Osteoblast (primary cell): ENCODE results near the gene TTLL13. TPM values are rescaled to one million over a fixed set of nuclear protein-coding genes. Genes with fewer than 3 reads are reported as not detected.

Experiments
- DNase-seq: peaks from one replicate; pipeline ENCODE4 v3.0.0; 2011; ENCODE audit warnings: low spot score, mixed read lengths; ENCODE audit not compliant: insufficient read length; ENCODE audit errors: missing footprints
- H2AFZ ChIP-seq: 2 replicates; pipeline ENCODE4 v1.6.0; 2011; ENCODE audit warnings: mild to moderate bottlenecking, low read length
- H3K27ac ChIP-seq: 2 replicates; pipeline ENCODE4 v1.5.1; 2011; ENCODE audit warnings: mild to moderate bottlenecking, low read depth, low read length, moderate library complexity
- H3K27me3 ChIP-seq: 2 replicates; pipeline ENCODE4 v1.6.0; 2012; ENCODE audit warnings: mild to moderate bottlenecking, control low read depth, inconsistent platforms, low read length, moderate library complexity; ENCODE audit not compliant: insufficient read depth
- H3K36me3 ChIP-seq: 2 replicates; pipeline ENCODE4 v1.5.1; 2011; ENCODE audit warnings: mild to moderate bottlenecking, low read length, control low read depth, moderate library complexity; ENCODE audit not compliant: insufficient read depth
- H3K4me1 ChIP-seq: 2 replicates; pipeline ENCODE4 v1.5.1; 2011; ENCODE audit warnings: mild to moderate bottlenecking, low read length, control low read depth, moderate library complexity; ENCODE audit not compliant: insufficient read depth
- H3K4me2 ChIP-seq: 2 replicates; pipeline ENCODE4 v1.6.0; 2011; ENCODE audit warnings: mild to moderate bottlenecking, low read length; ENCODE audit not compliant: insufficient read depth
- H3K4me3 ChIP-seq: fragments of 200-600 bp; sonication (generic); 3 replicates; pipeline ENCODE4 v1.5.1; 2012; ENCODE audit warnings: mild to moderate bottlenecking, low read length, inconsistent platforms; ENCODE audit not compliant: insufficient read depth
- H3K79me2 ChIP-seq: 2 replicates; pipeline ENCODE4 v1.6.0; 2012; ENCODE audit warnings: mild to moderate bottlenecking, low read length, control low read depth, inconsistent platforms; ENCODE audit not compliant: insufficient read depth
- H3K9me3 ChIP-seq: 2 replicates; pipeline ENCODE4 v1.5.1; 2011; ENCODE audit warnings: low read depth, low read length, control low read depth
- H4K20me1 ChIP-seq: 2 replicates; pipeline ENCODE4 v1.6.0; 2012; ENCODE audit warnings: mild to moderate bottlenecking, low read length, control low read depth; ENCODE audit not compliant: insufficient read depth
- total RNA-seq: library from RNA; depleted of rRNA; stranded (reverse); fragments of >200 nt; gene quantifications from 2 replicates; pipeline ENCODE4 v1.2.3, GENCODE V29; 2012
- TF ChIP-seq, protein P1 (sequence below): IDR thresholded peaks from 2 replicates; pipeline ENCODE4 v1.5.1; 2011; ENCODE audit warnings: mild to moderate bottlenecking, low read depth, low read length, moderate library complexity; ENCODE audit errors: extremely low read depth

TTLL13 gene
- total RNA-seq, 1 donor = under 0.01 TPM

DNA sequence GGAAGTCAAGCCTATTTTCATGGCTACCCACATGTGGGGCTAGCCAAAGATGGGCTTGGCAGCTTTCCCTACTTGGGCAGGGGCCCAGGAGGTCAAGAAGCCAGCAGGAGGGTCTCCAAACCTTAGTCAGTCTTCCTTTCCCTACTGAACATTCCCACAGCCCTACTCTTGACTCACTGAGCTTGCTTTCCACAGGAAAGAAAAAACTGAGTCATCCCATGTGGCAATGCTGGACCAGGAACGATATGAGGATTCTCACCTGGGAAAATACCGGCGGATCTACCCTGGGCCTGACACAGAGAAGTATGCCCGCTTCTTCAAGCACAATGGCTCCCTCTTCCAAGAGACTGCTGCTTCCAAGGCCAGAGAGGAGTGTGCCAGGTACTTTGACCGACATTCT, 12.5 kb downstream of the TTLL13 start:
- Histone ChIP-seq H3K4me1 (peaks cover 26% of the 10 kb centered on the region), H3K27ac (peak overlapping the region; percentile 27), H3K4me3 (no peak overlapping the region), H3K36me3 (no peaks in the 10 kb centered on the region), H3K4me2 (peak overlapping the region; percentile 16), H4K20me1 (no peaks in the 10 kb centered on the region), H3K79me2 (peaks cover 12% of the 10 kb centered on the region), H3K9me3 (no peaks in the 10 kb centered on the region), H3K27me3 (no peaks in the 10 kb centered on the region), H2AFZ (no peak overlapping the region)
- DNase-seq = peak; percentile 36
- TF ChIP-seq, protein P1, sequence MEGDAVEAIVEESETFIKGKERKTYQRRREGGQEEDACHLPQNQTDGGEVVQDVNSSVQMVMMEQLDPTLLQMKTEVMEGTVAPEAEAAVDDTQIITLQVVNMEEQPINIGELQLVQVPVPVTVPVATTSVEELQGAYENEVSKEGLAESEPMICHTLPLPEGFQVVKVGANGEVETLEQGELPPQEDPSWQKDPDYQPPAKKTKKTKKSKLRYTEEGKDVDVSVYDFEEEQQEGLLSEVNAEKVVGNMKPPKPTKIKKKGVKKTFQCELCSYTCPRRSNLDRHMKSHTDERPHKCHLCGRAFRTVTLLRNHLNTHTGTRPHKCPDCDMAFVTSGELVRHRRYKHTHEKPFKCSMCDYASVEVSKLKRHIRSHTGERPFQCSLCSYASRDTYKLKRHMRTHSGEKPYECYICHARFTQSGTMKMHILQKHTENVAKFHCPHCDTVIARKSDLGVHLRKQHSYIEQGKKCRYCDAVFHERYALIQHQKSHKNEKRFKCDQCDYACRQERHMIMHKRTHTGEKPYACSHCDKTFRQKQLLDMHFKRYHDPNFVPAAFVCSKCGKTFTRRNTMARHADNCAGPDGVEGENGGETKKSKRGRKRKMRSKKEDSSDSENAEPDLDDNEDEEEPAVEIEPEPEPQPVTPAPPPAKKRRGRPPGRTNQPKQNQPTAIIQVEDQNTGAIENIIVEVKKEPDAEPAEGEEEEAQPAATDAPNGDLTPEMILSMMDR = no peak

DNA sequence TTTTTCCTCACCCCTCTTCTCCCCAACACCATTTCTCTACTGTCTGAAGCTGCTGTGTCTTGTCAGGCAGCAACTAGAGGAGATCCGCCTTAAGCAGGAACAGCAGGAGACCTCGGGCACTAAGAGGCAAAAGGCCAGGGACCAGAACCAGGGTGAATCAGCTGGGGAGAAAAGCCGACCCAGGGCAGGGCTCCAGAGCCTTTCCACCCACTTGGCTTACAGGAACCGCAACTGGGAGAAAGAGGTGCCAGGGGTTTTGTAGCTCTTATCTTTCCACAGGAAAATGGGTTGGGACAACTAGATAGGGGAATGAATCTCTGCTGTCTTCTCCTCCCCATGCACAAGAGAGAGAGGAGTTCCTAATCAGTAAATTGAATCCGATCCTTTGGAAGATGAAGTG, 13.1 kb downstream of the TTLL13 start:
- peaks cover 32% of the 10 kb centered on the region for H3K4me1 ChIP-seq
- no peaks in the 10 kb centered on the region for H3K27me3 ChIP-seq
- no peaks in the 10 kb centered on the region for H3K9me3 ChIP-seq
- DNase-seq = no peak
- H2AFZ ChIP-seq = no peak overlapping the region
- H3K4me2 ChIP-seq = peak overlapping the region; percentile 16
- H4K20me1 ChIP-seq = peaks cover 5% of the 10 kb centered on the region
- H3K36me3 ChIP-seq = peaks cover 4% of the 10 kb centered on the region
- TF ChIP-seq, protein P1 = no peak
- H3K79me2 ChIP-seq = peaks cover 19% of the 10 kb centered on the region
- H3K27ac ChIP-seq = peak overlapping the region; percentile 27
- H3K4me3 ChIP-seq = no peak overlapping the region

DNA sequence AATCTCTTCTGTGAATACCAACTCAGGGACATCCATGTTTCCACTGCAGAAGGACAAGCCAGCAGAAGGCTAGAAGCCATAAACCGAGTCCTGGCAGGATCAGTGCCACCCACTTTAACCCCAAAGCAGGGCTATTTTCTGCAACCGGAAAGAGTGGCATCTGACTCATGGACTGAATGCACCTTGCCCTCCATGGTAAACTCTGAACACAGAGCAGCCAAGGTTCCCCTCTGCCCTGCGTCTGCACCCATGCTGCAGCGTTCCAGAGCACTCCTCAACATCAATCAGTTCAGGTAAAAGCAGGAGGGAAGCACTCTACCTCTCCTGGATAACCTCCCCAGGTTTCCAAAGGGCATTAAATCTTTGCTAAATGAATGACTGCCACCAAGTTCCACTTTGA, 15.3 kb downstream of the TTLL13 start:
- Histone ChIP-seq H3K9me3 (no peaks in the 10 kb centered on the region), H3K4me2 (peak overlapping the region; percentile 96), H3K27me3 (no peaks in the 10 kb centered on the region), H2AFZ (peak overlapping the region; percentile 98), H3K79me2 (peaks cover 37% of the 10 kb centered on the region), H3K4me1 (peaks cover 36% of the 10 kb centered on the region), H3K27ac (peak overlapping the region; percentile 93), H3K4me3 (peak overlapping the region; percentile 95), H4K20me1 (peaks cover 14% of the 10 kb centered on the region), H3K36me3 (peaks cover 14% of the 10 kb centered on the region)
- TF ChIP-seq, protein P1 = no peak
- peak; percentile 51 for DNase-seq

DNA sequence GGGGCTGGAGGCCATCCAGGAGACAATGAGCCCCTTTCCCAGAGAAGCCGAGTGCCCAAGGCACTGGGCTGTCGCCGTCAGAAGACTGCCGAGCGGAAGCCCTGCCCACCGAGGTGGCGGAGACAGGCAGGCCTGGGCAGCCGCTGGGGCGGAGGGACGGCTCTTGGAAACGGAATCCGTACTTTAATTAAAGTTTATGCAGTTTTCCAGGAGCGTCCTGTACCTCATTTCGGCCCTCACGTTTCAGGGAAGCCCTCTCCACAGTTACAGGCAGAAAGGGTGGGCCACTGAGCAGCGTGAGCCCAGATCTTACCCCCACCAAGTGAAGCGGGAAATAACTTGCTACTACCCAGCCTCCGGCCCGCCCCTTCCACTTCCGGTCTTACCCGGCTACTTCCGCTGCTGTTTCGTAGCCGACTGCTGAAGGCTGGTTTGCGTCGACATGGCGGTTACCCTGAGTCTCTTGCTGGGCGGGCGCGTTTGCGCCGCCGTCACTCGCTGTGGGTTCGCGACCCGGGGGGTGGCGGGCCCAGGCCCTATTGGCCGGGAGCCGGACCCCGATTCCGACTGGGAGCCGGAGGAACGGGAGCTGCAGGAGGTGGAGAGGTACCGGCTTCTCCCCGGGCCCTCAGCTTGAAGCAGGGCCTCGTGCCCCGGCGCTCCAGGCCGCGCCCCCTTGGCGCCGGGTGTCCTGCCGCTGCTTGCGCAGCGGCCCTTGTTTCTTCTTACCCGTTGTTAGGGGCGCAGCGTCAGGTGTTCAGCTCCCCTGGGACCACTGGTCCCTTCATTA, 16.1 kb downstream of the TTLL13 start, which contains the start of gene NGRN:
Gene NGRN (plus strand): TSS at position 402 of the 790 bp plus-strand sequence. CDS start 41 bp downstream, at position 443.
- Histone ChIP-seq H3K27me3 (no peaks in the 10 kb centered on the region), H3K36me3 (peaks cover 21% of the 10 kb centered on the region), H2AFZ (peak within 1 kb of the TSS; percentile 98), H3K4me1 (peaks cover 33% of the 10 kb centered on the region), H3K9me3 (no peaks in the 10 kb centered on the region), H3K4me2 (peak within 1 kb of the TSS; percentile 96), H4K20me1 (peaks cover 21% of the 10 kb centered on the region), H3K27ac (peak within 1 kb of the TSS; percentile 93), H3K79me2 (peaks cover 45% of the 10 kb centered on the region), H3K4me3 (peak within 1 kb of the TSS; percentile 95)
- peak; percentile 96 for DNase-seq
- TF ChIP-seq, protein P1 = no peak
